K562 (cell line): ENCODE measurements around the gene ITGAL. TPM values are rescaled to one million over a fixed set of nuclear protein-coding genes. Genes with fewer than 3 reads are reported as not detected.

Experiments
- AFF4 ChIP-seq: sonication (generic); formaldehyde crosslinking; IDR thresholded peaks from 2 replicates; pipeline ENCODE4 v1.8.0; 2023; ENCODE audit warnings: mild to moderate bottlenecking, missing genetic modification reagents
- CBX8 ChIP-seq: fragments of 200-600 bp; sonication (generic); IDR thresholded peaks from 2 replicates; pipeline ENCODE4 v1.6.1; 2012; ENCODE audit warnings: borderline replicate concordance, mixed run types, low read depth, mild to moderate bottlenecking, moderate library complexity, mixed read lengths, low read length, control low read depth, inconsistent platforms; ENCODE audit not compliant: poor library complexity, severe bottlenecking; ENCODE audit errors: extremely low read depth
- GABPA ChIP-seq: fragments of 200-800 bp; sonication (Bioruptor generic); conservative IDR thresholded peaks from 2 replicates; pipeline ENCODE4 v1.6.1; 2016; ENCODE audit warnings: low read depth, missing genetic modification characterization, missing compliant biosample characterization
- KLF16 ChIP-seq: IDR thresholded peaks from 2 replicates; pipeline ENCODE4 v1.6.1; 2016; ENCODE audit warnings: antibody characterized with exemption
- L3MBTL2 ChIP-seq: fragments of 450-650 bp; IDR thresholded peaks from 2 replicates; pipeline ENCODE4 v1.6.1; 2016; ENCODE audit warnings: mild to moderate bottlenecking, moderate library complexity
- MECOM ChIP-seq: fragments of 250-450 bp; sonication (Bioruptor Pico); IDR thresholded peaks from 2 replicates; pipeline ENCODE4 v1.8.0; 2022; ENCODE audit warnings: inconsistent platforms
- MLLT1 ChIP-seq, 2 experiments: fragments of 450-650 bp; IDR thresholded peaks; 2 replicates each; pipeline ENCODE4 v1.6.1; 2016
- NR0B1 ChIP-seq: fragments of 450-650 bp; IDR thresholded peaks from one replicate; pipeline ENCODE4 v1.6.1; 2018; ENCODE audit warnings: mild to moderate bottlenecking, moderate library complexity; ENCODE audit not compliant: partially characterized antibody
- PML ChIP-seq: IDR thresholded peaks from 2 replicates; pipeline ENCODE4 v1.6.1; 2012; ENCODE audit warnings: low read length, inconsistent platforms
- POLR2B ChIP-seq: fragments of 450-650 bp; IDR thresholded peaks from 2 replicates; pipeline ENCODE4 v1.6.1; 2018; ENCODE audit warnings: low read depth; ENCODE audit not compliant: partially characterized antibody
- RNF2 ChIP-seq: sonication (generic); IDR thresholded peaks from 2 replicates; pipeline ENCODE4 v1.6.1; 2016
- SAFB2 ChIP-seq: fragments of 200-400 bp; formaldehyde crosslinking; IDR thresholded peaks from 2 replicates; pipeline ENCODE4 v1.6.1; 2018; ENCODE audit warnings: borderline replicate concordance, low read length, low read depth, moderate library complexity; ENCODE audit not compliant: severe bottlenecking
- TAF1 ChIP-seq: IDR thresholded peaks from 2 replicates; pipeline ENCODE4 v1.6.1; 2011; ENCODE audit warnings: mild to moderate bottlenecking, low read length, moderate library complexity; ENCODE audit not compliant: insufficient read depth, control insufficient read depth, severe bottlenecking; ENCODE audit errors: extremely low read depth
- TAF7 ChIP-seq: fragments of 450-650 bp; IDR thresholded peaks from 2 replicates; pipeline ENCODE4 v1.6.1; 2016; ENCODE audit warnings: missing genetic modification characterization, missing compliant biosample characterization
- ZNF232 ChIP-seq: sonication (generic); formaldehyde crosslinking; IDR thresholded peaks from 2 replicates; pipeline ENCODE4 v1.8.0; 2022; ENCODE audit warnings: mild to moderate bottlenecking, missing genetic modification reagents
- ZNF431 ChIP-seq: sonication (generic); formaldehyde crosslinking; IDR thresholded peaks from 2 replicates; pipeline ENCODE4 v1.8.0; 2022; ENCODE audit warnings: mild to moderate bottlenecking, missing genetic modification reagents
- polyA plus RNA-seq, 8 experiments: library from polyadenylated mRNA; depleted of rRNA in 4 of 8; stranded (reverse) in 5 of 8; unstranded in 3 of 8; fragments of >200 nt; fragmentation: Nextera tagmentation in 2 of 8; fragmentation: Illumina TruSeq in 1 of 8; extraction: Ambion mirVana in 2 of 8; extraction: Trizol in 1 of 8; gene quantifications; 2 replicates each; pipeline versions ENCODE4 v1.2.1 to v1.2.3, GENCODE V29; 2011 to 2014; ENCODE audit warnings: inconsistent platforms in 1 of 8, missing spikeins in 1 of 8
- total RNA-seq, 7 experiments: library from RNA; depleted of rRNA in 6 of 7; stranded (reverse); fragments of >200 nt in 6 of 7; fragmentation: Illumina TruSeq in 2 of 7; extraction: Trizol in 2 of 7; gene quantifications; 2 replicates each; pipeline versions ENCODE4 v1.2.1 to v1.2.3, GENCODE V29; 2011 to 2021; ENCODE audit warnings: low replicate concordance in 1 of 7
- TF ChIP-seq, protein P1 (sequence below): fragments of 450-650 bp; IDR thresholded peaks from 2 replicates; pipeline ENCODE4 v1.6.1; 2016; ENCODE audit warnings: antibody characterized with exemption

Gene ITGAL
- total and polyA plus RNA-seq, 9 of the 15 experiments (the other 6 are each of a cell fraction or from before 2014, with no cell fraction given) = 0.01 to 0.53 TPM; not detected in 7

GRCh38 chr16:30535106-30535776 lies 62.7 kb downstream of the ITGAL start (continued):
- 0 out of 2 replicates have a peak, but pooled peaks have one; percentile 13 for TF ChIP-seq ZNF431 (CRISPR knock-in tag)
- TF ChIP-seq L3MBTL2 = peak; percentile 44; the same call in 1 of the 2 replicates
- no peak for TF ChIP-seq CBX8
- 0 out of 4 replicates have a peak, but pooled peaks of 1 of the 2 experiments have one; percentile 27 for TF ChIP-seq MLLT1 (IDR thresholded peaks at IDR 0.05)
- TF ChIP-seq PML = peak; percentile 67
- peak; percentile 4; the same call in 1 of the 2 replicates for TF ChIP-seq KLF16
- no peak for TF ChIP-seq NR0B1
- TF ChIP-seq, protein P1, sequence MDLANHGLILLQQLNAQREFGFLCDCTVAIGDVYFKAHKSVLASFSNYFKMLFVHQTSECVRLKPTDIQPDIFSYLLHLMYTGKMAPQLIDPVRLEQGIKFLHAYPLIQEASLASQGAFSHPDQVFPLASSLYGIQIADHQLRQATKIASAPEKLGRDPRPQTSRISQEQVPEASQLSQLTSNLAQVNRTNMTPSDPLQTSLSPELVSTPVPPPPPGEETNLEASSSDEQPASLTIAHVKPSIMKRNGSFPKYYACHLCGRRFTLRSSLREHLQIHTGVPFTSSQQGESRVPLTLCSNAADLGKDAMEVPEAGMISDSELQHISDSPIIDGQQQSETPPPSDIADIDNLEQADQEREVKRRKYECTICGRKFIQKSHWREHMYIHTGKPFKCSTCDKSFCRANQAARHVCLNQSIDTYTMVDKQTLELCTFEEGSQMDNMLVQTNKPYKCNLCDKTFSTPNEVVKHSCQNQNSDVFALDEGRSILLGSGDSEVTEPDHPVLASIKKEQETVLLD = no peak
- TF ChIP-seq SAFB2 = no peak
- TF ChIP-seq TAF7 (tag) = peak; percentile 13; the same call in 1 of the 2 replicates
- TF ChIP-seq TAF1 = no peak
- peak; percentile 68 for TF ChIP-seq GABPA (tag)
- TF ChIP-seq AFF4 (CRISPR knock-in tag) = 0 out of 2 replicates have a peak, but pooled peaks have one; percentile 56
- TF ChIP-seq POLR2B = peak; percentile 77
- no peak; the same call in 1 of the 2 replicates for TF ChIP-seq RNF2
- TF ChIP-seq MECOM (CRISPR knock-in tag) = no peak
- TF ChIP-seq ZNF232 (CRISPR knock-in tag) = 0 out of 2 replicates have a peak, but pooled peaks have one; percentile 3
